Activated CD4-positive, alpha-beta T cell treated with anti-CD3 and anti-CD28 coated beads for 36 hours (primary cell): Measurements from ENCODE around the gene MOBP. TPM values are rescaled to one million over a fixed set of nuclear protein-coding genes. Genes with fewer than 3 reads are reported as not detected.

ENCODE experiments used
- ATAC-seq: fragments of 200-7000 bp; cut with Tn5 transposase; one replicate; pipeline ENCODE4 v1.10.0; 2021; ENCODE audit warnings: mild to moderate bottlenecking, moderate library complexity
- CTCF ChIA-PET: fragments of 350-600 bp; sonication (Branson Sonifier 250); formaldehyde crosslinking; loops from one replicate; lab custom pipeline; 2021; ENCODE audit warnings: antibody characterized with exemption; lab: Charles Lee
- POLR2A ChIA-PET: fragments of 350-600 bp; sonication (Branson Sonifier 250); formaldehyde crosslinking; loops from one replicate; lab custom pipeline; 2021; ENCODE audit warnings: antibody characterized with exemption, inconsistent platforms; lab: Charles Lee
- DNase-seq: peaks from one replicate; pipeline ENCODE4 v3.0.0-alpha.2; 2020
- H3K27ac Mint-ChIP-seq: one replicate; pipeline ENCODE4 v1.8.0; 2021; ENCODE audit warnings: mixed read lengths
- H3K27me3 Mint-ChIP-seq: one replicate; pipeline ENCODE4 v1.8.0; 2021; ENCODE audit warnings: mixed read lengths
- H3K36me3 Mint-ChIP-seq: one replicate; pipeline ENCODE4 v1.8.0; 2021; ENCODE audit warnings: low read depth, mixed read lengths
- H3K4me1 Mint-ChIP-seq: one replicate; pipeline ENCODE4 v1.8.0; 2021; ENCODE audit warnings: mixed read lengths
- H3K4me3 Mint-ChIP-seq: one replicate; pipeline ENCODE4 v1.8.0; 2021; ENCODE audit warnings: mild to moderate bottlenecking, moderate library complexity, mixed read lengths
- H3K9me3 Mint-ChIP-seq: one replicate; pipeline ENCODE4 v1.8.0; 2021; ENCODE audit warnings: low read depth, mixed read lengths
- intact Hi-C, 2 experiments: fragments of 100-400 bp; cut with DNase I in 1 of 2; cut with micrococcal nuclease in 1 of 2; formaldehyde crosslinking; loops; one replicate each; pipeline versions ENCODE4 v1.14.2 to v1.15.1; 2022 to 2024; cut with DNase I, micrococcal nuclease
- total RNA-seq, 2 experiments: library from RNA; stranded (reverse); gene quantifications; one replicate each; pipeline ENCODE4 v1.2.3, GENCODE V29; 2021

Gene MOBP
- total RNA-seq, 2 experiments from 2014 or later, result not detected

GRCh38 chr3:39434574-39434973 is 32.9 kb upstream of the MOBP start:
- CTCF ChIA-PET, result interaction anchor here (0.6 to 0.7 kb wide), 2 partner anchors 13 to 271 kb away, joined by 3 to 4 read pairs; no protein-coding TSS in a partner anchor
- peak; percentile 47 for ATAC-seq
- H3K27ac Mint-ChIP-seq, result no peak overlapping the region
- H3K4me1 Mint-ChIP-seq, result no peaks in the 10 kb centered on the region
- no peaks in the 10 kb centered on the region for H3K9me3 Mint-ChIP-seq
- no peaks in the 10 kb centered on the region for H3K36me3 Mint-ChIP-seq
- intact Hi-C loops, result no loop called here
- H3K4me3 Mint-ChIP-seq, result no peak overlapping the region
- POLR2A ChIA-PET, result no interaction called here
- no peak for DNase-seq
- H3K27me3 Mint-ChIP-seq, result peaks cover 4% of the 10 kb centered on the region

DNA sequence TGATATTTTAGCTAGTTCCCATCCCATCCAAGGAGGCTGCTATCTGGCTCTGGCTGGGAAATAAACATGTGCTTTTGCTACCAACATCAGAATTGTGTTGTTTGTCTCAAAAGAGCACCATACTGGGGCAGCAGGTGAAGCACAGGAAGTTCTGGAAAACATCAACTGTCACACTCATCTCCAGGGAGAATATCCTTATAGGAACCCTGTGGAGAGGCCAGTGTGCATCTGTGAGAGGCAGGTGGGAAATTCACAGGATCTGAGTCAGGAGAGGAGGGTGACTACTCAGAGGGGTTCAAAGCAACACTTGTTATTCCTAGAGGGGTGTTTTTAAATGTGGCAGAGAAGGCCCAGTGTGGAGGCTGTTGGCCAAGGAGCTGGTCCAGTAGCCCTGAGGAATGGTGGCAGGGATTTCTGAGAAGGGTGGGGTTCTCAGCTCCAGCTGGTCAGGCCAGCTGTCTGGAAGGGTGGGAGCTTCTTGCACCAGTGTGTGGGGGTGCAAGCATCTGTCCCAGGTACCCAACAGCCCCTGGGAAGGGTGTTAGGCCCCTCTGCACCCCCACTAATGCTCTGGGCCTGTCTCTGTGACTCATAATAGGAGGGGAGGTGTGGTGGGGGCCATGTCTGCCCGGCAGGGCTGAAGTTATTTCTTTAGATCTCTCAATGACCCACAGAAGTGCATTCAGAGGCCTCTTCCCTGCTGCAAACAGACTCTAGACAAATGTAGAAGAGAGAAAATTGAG is 32.3 kb upstream of the MOBP start:
- H3K9me3 Mint-ChIP-seq, result no peaks in the 10 kb centered on the region
- ChIA-PET POLR2A (no interaction called here), CTCF (interaction anchor here (0.6 to 0.7 kb wide), 2 partner anchors 13 to 271 kb away, joined by 3 to 4 read pairs; no protein-coding TSS in a partner anchor)
- ATAC-seq, result no peak
- peaks cover 4% of the 10 kb centered on the region for H3K27me3 Mint-ChIP-seq
- intact Hi-C loops, result no loop called here
- DNase-seq, result no peak
- H3K27ac Mint-ChIP-seq, result no peak overlapping the region
- no peak overlapping the region for H3K4me3 Mint-ChIP-seq
- no peaks in the 10 kb centered on the region for H3K4me1 Mint-ChIP-seq
- no peaks in the 10 kb centered on the region for H3K36me3 Mint-ChIP-seq

GRCh38 chr3:39438880-39439279 is 28.6 kb upstream of the MOBP start:
- ChIA-PET CTCF (interaction anchor here (1.8 kb wide), 1 partner anchor 9 kb away, joined by 9 read pairs; no protein-coding TSS in a partner anchor), POLR2A (no interaction called here)
- intact Hi-C loops, result no loop called here
- no peak for DNase-seq
- Mint-ChIP-seq H3K27ac (no peak overlapping the region), H3K4me1 (no peaks in the 10 kb centered on the region), H3K4me3 (no peak overlapping the region), H3K36me3 (no peaks in the 10 kb centered on the region), H3K9me3 (no peaks in the 10 kb centered on the region), H3K27me3 (no peaks in the 10 kb centered on the region)
- ATAC-seq, result no peak

- ATAC-seq (no peak), DNase-seq (no peak)
- Mint-ChIP-seq H3K27me3 (no peaks in the 10 kb centered on the region), H3K4me1 (no peaks in the 10 kb centered on the region), H3K27ac (no peak overlapping the region), H3K36me3 (no peaks in the 10 kb centered on the region), H3K4me3 (no peak overlapping the region), H3K9me3 (no peaks in the 10 kb centered on the region)
- ChIA-PET CTCF (interaction anchor here (1.0 to 1.1 kb wide), 2 partner anchors 9 to 12 kb away, joined by 3 read pairs; no protein-coding TSS in a partner anchor), POLR2A (interaction anchor here (0.7 kb wide), 1 partner anchor 309 kb away, joined by 3 read pairs; no protein-coding TSS in a partner anchor)
- intact Hi-C loops, result no loop called here
Observed at GRCh38 chr3:39440316-39440715, 27.2 kb upstream of the MOBP start.

GRCh38 chr3:39443530-39443929 is 23.9 kb upstream of the MOBP start:
- H3K27ac Mint-ChIP-seq, result no peak overlapping the region
- no peaks in the 10 kb centered on the region for H3K9me3 Mint-ChIP-seq
- ATAC-seq, result no peak
- H3K36me3 Mint-ChIP-seq, result no peaks in the 10 kb centered on the region
- no peaks in the 10 kb centered on the region for H3K4me1 Mint-ChIP-seq
- no peaks in the 10 kb centered on the region for H3K27me3 Mint-ChIP-seq
- no peak overlapping the region for H3K4me3 Mint-ChIP-seq
- CTCF ChIA-PET, result no interaction called here
- intact Hi-C loops, result no loop called here
- DNase-seq, result no peak
- POLR2A ChIA-PET, result no interaction called here

DNA sequence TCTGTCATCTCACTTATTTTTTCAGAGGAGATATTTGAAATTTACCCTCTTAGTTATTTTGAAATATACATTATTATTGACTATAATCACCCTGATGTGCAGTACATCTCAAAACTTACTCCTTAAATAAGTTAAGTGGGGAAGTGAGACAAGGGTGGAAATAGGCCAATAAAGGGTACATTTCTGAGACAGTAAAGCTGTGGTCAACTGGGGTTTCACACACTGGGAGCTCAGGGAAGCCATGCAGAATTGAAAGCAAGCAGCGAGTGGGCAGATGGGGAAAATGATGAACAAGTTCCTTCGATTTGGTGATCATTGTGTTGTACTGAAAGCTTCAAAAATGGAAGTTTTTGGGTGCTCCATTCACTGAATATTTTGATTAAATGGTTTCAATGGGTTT is 21.6 kb upstream of the MOBP start:
- ATAC-seq (no peak), DNase-seq (no peak)
- Mint-ChIP-seq H3K27ac (no peak overlapping the region), H3K9me3 (no peaks in the 10 kb centered on the region), H3K4me3 (no peak overlapping the region), H3K36me3 (no peaks in the 10 kb centered on the region), H3K27me3 (no peaks in the 10 kb centered on the region), H3K4me1 (no peaks in the 10 kb centered on the region)
- CTCF ChIA-PET, result interaction anchor here (0.8 to 5.4 kb wide), 12 partner anchors 8 to 194 kb away, joined by 3 to 42 read pairs (median 4); no protein-coding TSS in a partner anchor
- intact Hi-C loops, result no loop called here
- POLR2A ChIA-PET, result no interaction called here

DNA sequence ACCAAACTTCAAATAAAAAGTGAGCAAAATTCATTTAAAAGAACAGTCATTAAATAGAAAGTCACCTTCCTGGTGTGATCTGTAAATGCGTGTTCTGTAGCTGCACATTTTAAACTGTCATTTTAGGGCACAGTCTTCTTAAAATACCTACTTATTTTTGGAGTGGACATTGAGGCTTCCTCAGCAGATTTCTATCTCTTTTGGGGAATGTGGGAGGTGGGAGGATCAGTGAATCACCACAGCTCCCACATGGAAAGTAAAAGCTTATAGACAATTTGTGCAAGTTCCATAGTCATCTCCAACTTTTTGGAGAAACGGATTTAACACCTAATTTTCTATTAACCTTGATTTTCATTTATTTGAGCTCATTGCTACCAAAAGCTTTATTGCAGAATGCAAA is 21.0 kb upstream of the MOBP start:
- Mint-ChIP-seq H3K27ac (no peak overlapping the region), H3K36me3 (no peaks in the 10 kb centered on the region), H3K4me1 (no peaks in the 10 kb centered on the region), H3K27me3 (no peaks in the 10 kb centered on the region), H3K4me3 (no peak overlapping the region), H3K9me3 (no peaks in the 10 kb centered on the region)
- POLR2A ChIA-PET, result no interaction called here
- DNase-seq (no peak), ATAC-seq (no peak)
- CTCF ChIA-PET, result interaction anchor here (0.7 to 5.4 kb wide), 15 partner anchors 8 to 610 kb away, joined by 3 to 42 read pairs (median 4); no protein-coding TSS in a partner anchor
- intact Hi-C loops, result no loop called here

DNA sequence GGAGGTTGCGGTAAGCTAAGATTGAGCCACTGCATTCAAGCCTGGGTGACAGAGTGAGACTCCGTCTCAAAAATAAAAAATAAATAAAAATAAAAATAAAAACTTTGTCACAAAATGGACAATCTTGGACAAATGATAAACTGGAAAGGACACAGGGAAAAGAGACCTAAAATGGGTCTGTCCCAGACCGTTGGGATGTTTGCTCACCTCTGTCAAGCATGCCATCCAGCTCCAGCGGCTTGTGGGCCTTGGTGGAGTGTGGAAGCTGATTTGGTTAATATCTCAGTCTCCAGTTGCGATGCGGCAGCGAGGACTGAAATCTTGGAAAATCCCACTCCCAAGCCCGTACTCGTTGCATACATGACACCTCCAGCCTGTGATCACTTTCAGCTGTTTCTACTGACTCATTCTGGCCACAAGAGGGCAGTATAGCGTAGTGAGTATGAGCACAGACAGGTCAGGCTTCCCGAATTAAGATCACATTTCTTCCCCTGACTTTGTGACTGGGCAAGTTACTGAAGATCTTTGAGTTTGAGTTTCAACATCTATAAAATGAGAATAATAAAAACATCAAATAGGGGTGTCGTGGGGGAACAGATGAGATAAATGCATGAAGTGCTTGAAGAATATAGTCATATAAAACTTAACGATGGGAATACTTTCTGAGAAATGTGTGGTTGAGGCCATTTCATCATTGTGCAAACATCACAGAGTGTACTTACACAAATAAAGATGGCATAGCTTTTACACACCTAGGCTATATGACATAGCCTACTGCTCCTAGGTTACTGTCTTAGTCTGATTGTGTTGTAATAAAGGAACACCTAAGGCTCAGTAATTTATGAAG is 19.6 kb upstream of the MOBP start:
- no peak overlapping the region for H3K27ac Mint-ChIP-seq
- intact Hi-C loops, result loop anchor here (1.0 to 2.0 kb wide), 4 partner anchors 50 to 731 kb away; no protein-coding TSS in a partner anchor
- H3K36me3 Mint-ChIP-seq, result no peaks in the 10 kb centered on the region
- POLR2A ChIA-PET, result no interaction called here
- CTCF ChIA-PET, result interaction anchor here (0.5 to 5.4 kb wide), 22 partner anchors 9 to 731 kb away, joined by 3 to 42 read pairs (median 4); no protein-coding TSS in a partner anchor
- peak; percentile 72 for DNase-seq
- no peaks in the 10 kb centered on the region for H3K4me1 Mint-ChIP-seq
- peaks cover 3% of the 10 kb centered on the region for H3K27me3 Mint-ChIP-seq
- peak; percentile 86 for ATAC-seq
- no peaks in the 10 kb centered on the region for H3K9me3 Mint-ChIP-seq
- H3K4me3 Mint-ChIP-seq, result no peak overlapping the region

DNA sequence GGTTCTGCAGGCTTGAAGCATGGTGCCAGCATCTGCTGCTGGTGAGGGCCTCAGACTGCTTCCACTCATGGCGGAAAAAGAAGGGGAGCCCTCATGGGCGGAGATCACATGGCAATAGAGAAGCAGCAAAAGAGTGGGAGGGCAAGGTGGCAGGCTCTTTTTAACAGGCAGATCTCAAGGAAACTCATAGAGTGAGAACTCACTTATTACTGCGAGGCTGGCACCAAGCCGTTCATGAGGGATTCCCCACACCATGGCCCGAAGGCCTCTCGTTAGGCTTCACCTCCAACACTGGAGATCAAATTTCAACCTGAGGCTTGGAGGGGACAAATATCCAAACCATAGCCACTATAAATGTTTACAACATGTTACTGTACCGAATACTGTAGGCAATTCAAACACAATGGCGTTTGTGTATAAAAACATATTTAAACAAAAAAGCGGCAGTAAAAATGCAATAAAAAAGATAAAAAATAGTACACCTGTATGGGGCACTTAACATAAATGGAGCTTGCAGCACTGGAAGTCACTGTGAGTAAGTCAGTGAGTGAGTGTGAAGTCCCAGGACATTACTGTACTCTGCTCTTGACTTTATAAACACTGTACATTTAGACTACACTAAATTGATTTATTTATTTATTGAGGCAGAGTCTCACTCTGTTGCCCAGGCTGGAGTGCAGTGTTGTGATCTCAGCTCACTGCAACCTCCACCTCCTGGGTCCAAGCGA is 18.8 kb upstream of the MOBP start:
- H3K4me1 Mint-ChIP-seq, result no peaks in the 10 kb centered on the region
- no peak overlapping the region for H3K4me3 Mint-ChIP-seq
- POLR2A ChIA-PET, result no interaction called here
- peaks cover 7% of the 10 kb centered on the region for H3K27me3 Mint-ChIP-seq
- intact Hi-C loops, result loop anchor here (1.0 to 2.0 kb wide), 4 partner anchors 50 to 730 kb away; no protein-coding TSS in a partner anchor
- no peaks in the 10 kb centered on the region for H3K9me3 Mint-ChIP-seq
- no peak overlapping the region for H3K27ac Mint-ChIP-seq
- ATAC-seq (no peak), DNase-seq (no peak)
- CTCF ChIA-PET, result interaction anchor here (0.5 to 5.4 kb wide), 14 partner anchors 10 to 730 kb away, joined by 3 to 42 read pairs (median 4); no protein-coding TSS in a partner anchor
- no peaks in the 10 kb centered on the region for H3K36me3 Mint-ChIP-seq

- no peak for ATAC-seq
- H3K27ac Mint-ChIP-seq, result no peak overlapping the region
- no peak for DNase-seq
- no peaks in the 10 kb centered on the region for H3K9me3 Mint-ChIP-seq
- CTCF ChIA-PET, result interaction anchor here (0.7 to 5.4 kb wide), 3 partner anchors 44 to 1555 kb away, joined by 4 to 42 read pairs (median 4); no protein-coding TSS in a partner anchor
- POLR2A ChIA-PET, result no interaction called here
- H3K36me3 Mint-ChIP-seq, result no peaks in the 10 kb centered on the region
- H3K4me1 Mint-ChIP-seq, result no peaks in the 10 kb centered on the region
- intact Hi-C loops, result loop anchor here (2.0 kb wide), 2 partner anchors 541 to 729 kb away; no protein-coding TSS in a partner anchor
- H3K4me3 Mint-ChIP-seq, result no peak overlapping the region
- peaks cover 10% of the 10 kb centered on the region for H3K27me3 Mint-ChIP-seq
Observed at GRCh38 chr3:39449796-39450195, 17.7 kb upstream of the MOBP start.
